HEK293 (cell line): Measurements from ENCODE around the gene NFATC3.

ENCODE experiments used
- CTCF ChIA-PET: fragments of 350-600 bp; formaldehyde crosslinking; extraction: SDS; loops from one replicate; lab custom pipeline; 2021; ENCODE audit warnings: antibody characterized with exemption; lab: Yijun Ruan, JAX
- POLR2A ChIA-PET: fragments of 300-600 bp; formaldehyde crosslinking; extraction: SDS; loops from one replicate; lab custom pipeline; 2020; ENCODE audit warnings: antibody characterized with exemption, inconsistent platforms; lab: Yijun Ruan, JAX
- H3K27ac ChIP-seq: fragments of 200-500 bp; sonication (Bioruptor generic); 2 replicates; pipeline ENCODE4 v1.5.1; 2014; ENCODE audit warnings: low read depth, low read length, control low read depth, inconsistent platforms; ENCODE audit errors: extremely low read depth
- H3K36me3 ChIP-seq, 2 experiments: fragments of 200-500 bp in 1 of 2; sonication (Bioruptor generic) in 1 of 2; 1 replicate in 1 of 2; 2 replicates in 1 of 2; pipeline ENCODE4 v1.5.1; 2014 to 2017; ENCODE audit warnings: inconsistent platforms in 2 of 2, low read length in 2 of 2; ENCODE audit not compliant: control insufficient read depth in 2 of 2, insufficient read depth in 1 of 2
- H3K4me1 ChIP-seq: fragments of 200-500 bp; sonication (Bioruptor generic); 2 replicates; pipeline ENCODE4 v1.5.1; 2014; ENCODE audit warnings: mild to moderate bottlenecking, low read length, inconsistent platforms; ENCODE audit not compliant: control insufficient read depth, insufficient read depth
- H3K4me3 ChIP-seq: 2 replicates; pipeline ENCODE4 v1.5.1; 2011; ENCODE audit warnings: low read depth, mild to moderate bottlenecking, control low read depth, low read length, moderate library complexity
- H3K9me3 ChIP-seq: fragments of 200-500 bp; sonication (Bioruptor generic); 2 replicates; pipeline ENCODE4 v1.5.1; 2014; ENCODE audit warnings: low read depth, low read length, inconsistent platforms; ENCODE audit not compliant: control insufficient read depth, insufficient read depth
- IKZF3 ChIP-seq: fragments of 450-650 bp; IDR thresholded peaks from 2 replicates; pipeline ENCODE4 v1.5.0; 2018; ENCODE audit warnings: missing biosample characterization, mild to moderate bottlenecking, missing genetic modification characterization, moderate library complexity
- PRDM10 ChIP-seq: fragments of 450-650 bp; formaldehyde crosslinking; IDR thresholded peaks from 2 replicates; pipeline ENCODE4 v1.5.1; 2016; ENCODE audit warnings: missing biosample characterization, missing genetic modification characterization
- SCRT1 ChIP-seq: fragments of 450-650 bp; formaldehyde crosslinking; IDR thresholded peaks from 2 replicates; pipeline ENCODE4 v1.5.1; 2016; ENCODE audit warnings: missing biosample characterization, missing genetic modification characterization, borderline replicate concordance
- SCRT2 ChIP-seq: fragments of 450-650 bp; formaldehyde crosslinking; IDR thresholded peaks from 2 replicates; pipeline ENCODE4 v1.5.1; 2016; ENCODE audit warnings: missing biosample characterization, missing genetic modification characterization
- ZBTB17 ChIP-seq: fragments of 450-650 bp; formaldehyde crosslinking; IDR thresholded peaks from 2 replicates; pipeline ENCODE4 v1.5.1; 2016; ENCODE audit warnings: missing biosample characterization, missing genetic modification characterization
- ZEB2 ChIP-seq: fragments of 450-650 bp; formaldehyde crosslinking; IDR thresholded peaks from 2 replicates; pipeline ENCODE4 v1.5.1; 2016; ENCODE audit warnings: missing biosample characterization, missing genetic modification characterization
- ZNF175 ChIP-seq: fragments of 450-650 bp; formaldehyde crosslinking; IDR thresholded peaks from 2 replicates; pipeline ENCODE4 v1.5.1; 2016; ENCODE audit warnings: missing biosample characterization, missing genetic modification characterization
- ZNF184 ChIP-seq: fragments of 450-650 bp; IDR thresholded peaks from 2 replicates; pipeline ENCODE4 v1.5.1; 2018; ENCODE audit warnings: missing biosample characterization, mild to moderate bottlenecking, missing genetic modification characterization
- ZNF23 ChIP-seq: fragments of 450-650 bp; formaldehyde crosslinking; IDR thresholded peaks from 2 replicates; pipeline ENCODE4 v1.5.1; 2016; ENCODE audit warnings: missing biosample characterization, missing genetic modification characterization, borderline replicate concordance
- ZNF26 ChIP-seq: fragments of 450-650 bp; formaldehyde crosslinking; IDR thresholded peaks from 2 replicates; pipeline ENCODE4 v1.5.1; 2016; ENCODE audit warnings: missing biosample characterization, missing genetic modification characterization
- ZNF324 ChIP-seq: fragments of 450-650 bp; formaldehyde crosslinking; IDR thresholded peaks from 2 replicates; pipeline ENCODE4 v1.5.1; 2016; ENCODE audit warnings: missing biosample characterization, missing genetic modification characterization
- ZNF335 ChIP-seq: fragments of 450-650 bp; formaldehyde crosslinking; conservative IDR thresholded peaks from 2 replicates; pipeline ENCODE4 v1.5.1; 2016; ENCODE audit warnings: missing biosample characterization, missing genetic modification characterization
- ZNF37A ChIP-seq: fragments of 450-650 bp; IDR thresholded peaks from 2 replicates; pipeline ENCODE4 v1.5.1; 2018; ENCODE audit warnings: missing biosample characterization, missing genetic modification characterization
- ZNF600 ChIP-seq: fragments of 450-650 bp; formaldehyde crosslinking; IDR thresholded peaks from 2 replicates; pipeline ENCODE4 v1.5.1; 2016; ENCODE audit warnings: missing biosample characterization, missing genetic modification characterization
- ZNF629 ChIP-seq: fragments of 450-650 bp; formaldehyde crosslinking; IDR thresholded peaks from 2 replicates; pipeline ENCODE4 v1.5.1; 2017; ENCODE audit warnings: missing biosample characterization, missing genetic modification characterization
- ZNF776 ChIP-seq: fragments of 450-650 bp; formaldehyde crosslinking; IDR thresholded peaks from 2 replicates; pipeline ENCODE4 v1.5.0; 2017; ENCODE audit warnings: missing biosample characterization, missing genetic modification characterization, borderline replicate concordance
- ZSCAN23 ChIP-seq: fragments of 450-650 bp; formaldehyde crosslinking; IDR thresholded peaks from 2 replicates; pipeline ENCODE4 v1.5.1; 2016; ENCODE audit warnings: missing biosample characterization, missing genetic modification characterization
- TF ChIP-seq, protein P1 (sequence below): fragments of 450-650 bp; formaldehyde crosslinking; IDR thresholded peaks from 2 replicates; pipeline ENCODE4 v1.5.1; 2016; ENCODE audit warnings: missing biosample characterization, missing genetic modification characterization
- TF ChIP-seq, protein P2 (sequence below): fragments of 450-650 bp; formaldehyde crosslinking; IDR thresholded peaks from 2 replicates; pipeline ENCODE4 v1.5.1; 2016; ENCODE audit warnings: missing biosample characterization, missing genetic modification characterization, borderline replicate concordance

Gene NFATC3

GRCh38 chr16:68215302-68215701 is 130.1 kb downstream of the NFATC3 start:
- H3K4me3 ChIP-seq = no peak overlapping the region
- TF ChIP-seq ZNF335 (tag by site-specific recombination) = no peak
- TF ChIP-seq ZNF23 (tag by site-specific recombination) = no peak
- TF ChIP-seq SCRT1 (tag by site-specific recombination) = peak; percentile 77; the same call in 1 of the 2 replicates
- TF ChIP-seq ZNF175 = no peak
- TF ChIP-seq, protein P1, sequence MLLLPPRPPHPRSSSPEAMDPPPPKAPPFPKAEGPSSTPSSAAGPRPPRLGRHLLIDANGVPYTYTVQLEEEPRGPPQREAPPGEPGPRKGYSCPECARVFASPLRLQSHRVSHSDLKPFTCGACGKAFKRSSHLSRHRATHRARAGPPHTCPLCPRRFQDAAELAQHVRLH (tag by site-specific recombination) = no peak
- no peak for TF ChIP-seq ZNF776 (tag by site-specific recombination)
- no peak for TF ChIP-seq ZNF37A (tag by site-specific recombination)
- TF ChIP-seq ZBTB17 = no peak
- peak; percentile 93 for TF ChIP-seq SCRT2 (tag by site-specific recombination)
- peak; percentile 41; the same call in 1 of the 2 replicates for TF ChIP-seq PRDM10 (tag by site-specific recombination)
- no peak for TF ChIP-seq ZNF324
- TF ChIP-seq, all 188 proteins: peak for 3
- H3K4me1 ChIP-seq = no peaks in the 10 kb centered on the region
- peaks cover 0 to 3% of the 10 kb centered on the region in 2 experiments; a peak in 2 of 3 replicates for H3K36me3 ChIP-seq
- ChIA-PET POLR2A (no interaction called here), CTCF (no interaction called here)
- H3K9me3 ChIP-seq = no peaks in the 10 kb centered on the region
- H3K27ac ChIP-seq = no peak overlapping the region

GRCh38 chr16:68216240-68216639 is 131.1 kb downstream of the NFATC3 start:
- no peak overlapping the region for H3K4me3 ChIP-seq
- no peaks in the 10 kb centered on the region for H3K4me1 ChIP-seq
- ChIA-PET POLR2A (no interaction called here), CTCF (interaction anchor here (0.5 to 1.7 kb wide), 5 partner anchors 12 to 695 kb away, joined by 3 to 7 read pairs (median 3); no protein-coding TSS in a partner anchor)
- H3K36me3 ChIP-seq = peaks cover 0 to 3% of the 10 kb centered on the region in 2 experiments; a peak in 2 of 3 replicates
- TF ChIP-seq ZNF184 (tag by site-specific recombination) (no peak), ZSCAN23 (tag by site-specific recombination) (no peak), ZNF629 (no peak), ZNF26 (no peak), ZNF600 (tag by site-specific recombination) (no peak), IKZF3 (no peak), ZEB2 (no peak)
- TF ChIP-seq, protein P2, sequence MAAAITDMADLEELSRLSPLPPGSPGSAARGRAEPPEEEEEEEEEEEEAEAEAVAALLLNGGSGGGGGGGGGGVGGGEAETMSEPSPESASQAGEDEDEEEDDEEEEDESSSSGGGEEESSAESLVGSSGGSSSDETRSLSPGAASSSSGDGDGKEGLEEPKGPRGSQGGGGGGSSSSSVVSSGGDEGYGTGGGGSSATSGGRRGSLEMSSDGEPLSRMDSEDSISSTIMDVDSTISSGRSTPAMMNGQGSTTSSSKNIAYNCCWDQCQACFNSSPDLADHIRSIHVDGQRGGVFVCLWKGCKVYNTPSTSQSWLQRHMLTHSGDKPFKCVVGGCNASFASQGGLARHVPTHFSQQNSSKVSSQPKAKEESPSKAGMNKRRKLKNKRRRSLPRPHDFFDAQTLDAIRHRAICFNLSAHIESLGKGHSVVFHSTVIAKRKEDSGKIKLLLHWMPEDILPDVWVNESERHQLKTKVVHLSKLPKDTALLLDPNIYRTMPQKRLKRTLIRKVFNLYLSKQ (tag by site-specific recombination) = no peak
- H3K9me3 ChIP-seq = no peaks in the 10 kb centered on the region
- H3K27ac ChIP-seq = no peak overlapping the region
